KBM-7 (cell line): ENCODE data around the gene CLEC4F.

ENCODE experiments used
- DNase-seq: peaks from one replicate; pipeline ENCODE4 v3.0.0-alpha.2; 2015
- in situ Hi-C: fragments of 300-500 bp; cut with MboI; formaldehyde crosslinking; loops from 2 replicates; pipeline ENCODE4 v1.14.3; 2020; ENCODE audit warnings: low sequenced_read_pairs, low pct_unique_long_range_greater_than_20kb, mixed read lengths

CLEC4F gene, protein sequence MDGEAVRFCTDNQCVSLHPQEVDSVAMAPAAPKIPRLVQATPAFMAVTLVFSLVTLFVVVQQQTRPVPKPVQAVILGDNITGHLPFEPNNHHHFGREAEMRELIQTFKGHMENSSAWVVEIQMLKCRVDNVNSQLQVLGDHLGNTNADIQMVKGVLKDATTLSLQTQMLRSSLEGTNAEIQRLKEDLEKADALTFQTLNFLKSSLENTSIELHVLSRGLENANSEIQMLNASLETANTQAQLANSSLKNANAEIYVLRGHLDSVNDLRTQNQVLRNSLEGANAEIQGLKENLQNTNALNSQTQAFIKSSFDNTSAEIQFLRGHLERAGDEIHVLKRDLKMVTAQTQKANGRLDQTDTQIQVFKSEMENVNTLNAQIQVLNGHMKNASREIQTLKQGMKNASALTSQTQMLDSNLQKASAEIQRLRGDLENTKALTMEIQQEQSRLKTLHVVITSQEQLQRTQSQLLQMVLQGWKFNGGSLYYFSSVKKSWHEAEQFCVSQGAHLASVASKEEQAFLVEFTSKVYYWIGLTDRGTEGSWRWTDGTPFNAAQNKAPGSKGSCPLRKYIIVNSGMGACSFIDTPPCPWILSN

GRCh38 chr2:70820499-70820898 lies at the start of gene CLEC4F:
Gene CLEC4F (minus strand): TSS chr2:70820599. CDS start chr2:70820523, 76 bp downstream.
- DNase-seq, result no peak
- in situ Hi-C loops, result no loop called here

DNA sequence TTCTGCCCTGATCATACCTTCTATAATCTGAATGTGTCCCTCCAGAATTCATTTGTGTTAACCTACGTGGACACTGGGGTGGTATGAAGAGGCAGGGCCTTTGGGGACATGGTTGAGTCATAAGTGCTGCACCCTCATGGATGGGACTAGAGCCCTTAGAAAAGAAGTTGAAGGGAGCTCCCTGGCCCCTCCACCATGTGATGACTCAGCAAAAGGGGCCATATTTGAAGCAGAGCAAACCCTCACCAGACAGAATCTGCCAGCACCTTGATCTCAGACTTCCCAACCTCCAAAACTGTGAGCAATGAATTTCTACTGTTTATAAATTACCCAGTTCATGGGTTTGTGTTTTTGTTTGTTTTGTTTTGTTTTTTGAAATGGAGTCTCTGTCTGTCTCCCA lies 48.6 kb upstream of the CLEC4F start:
- no peak for DNase-seq
- in situ Hi-C loops, result no loop called here

DNA sequence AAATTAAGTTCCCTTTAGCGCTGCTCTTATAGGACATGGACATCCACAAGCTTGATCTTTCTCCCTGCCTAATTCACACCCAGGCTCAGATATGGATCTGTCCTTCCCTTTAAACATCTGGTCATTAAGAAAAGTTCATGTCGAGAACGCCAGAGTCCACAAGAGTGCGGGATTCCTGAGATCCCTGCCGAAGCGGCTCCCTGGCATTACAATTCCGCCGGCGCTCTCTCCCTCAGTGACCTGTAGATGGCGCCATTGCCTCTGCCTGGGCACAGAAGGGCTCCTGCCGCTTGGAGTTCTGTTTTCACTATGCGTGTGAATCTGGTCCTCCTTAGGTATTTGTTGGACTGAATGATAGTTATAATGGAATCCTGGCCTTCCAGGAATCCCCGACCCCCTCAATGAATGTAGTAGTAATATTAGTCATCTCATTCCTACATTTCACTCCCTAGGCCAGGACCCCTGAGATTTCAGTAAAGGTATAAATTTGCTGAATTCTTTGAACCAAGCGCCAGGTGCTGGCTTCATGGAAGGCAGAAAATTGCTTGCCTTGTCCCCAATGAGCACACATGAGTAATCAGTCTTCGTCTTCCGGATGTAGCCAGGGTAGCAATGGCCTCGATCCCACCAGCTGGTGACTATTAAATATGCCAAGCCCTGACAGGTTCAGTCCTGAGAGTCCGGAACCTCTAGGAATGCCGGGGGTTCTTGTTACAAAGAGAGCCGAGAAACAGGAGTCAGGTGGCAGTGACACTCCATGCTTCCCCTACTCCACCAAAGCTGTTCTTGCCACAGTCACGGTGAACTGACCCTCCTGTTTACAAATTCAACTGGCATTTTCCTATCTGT lies 41.6 kb upstream of the CLEC4F start:
- in situ Hi-C loops, result no loop called here
- DNase-seq, result peak; percentile 84

DNA sequence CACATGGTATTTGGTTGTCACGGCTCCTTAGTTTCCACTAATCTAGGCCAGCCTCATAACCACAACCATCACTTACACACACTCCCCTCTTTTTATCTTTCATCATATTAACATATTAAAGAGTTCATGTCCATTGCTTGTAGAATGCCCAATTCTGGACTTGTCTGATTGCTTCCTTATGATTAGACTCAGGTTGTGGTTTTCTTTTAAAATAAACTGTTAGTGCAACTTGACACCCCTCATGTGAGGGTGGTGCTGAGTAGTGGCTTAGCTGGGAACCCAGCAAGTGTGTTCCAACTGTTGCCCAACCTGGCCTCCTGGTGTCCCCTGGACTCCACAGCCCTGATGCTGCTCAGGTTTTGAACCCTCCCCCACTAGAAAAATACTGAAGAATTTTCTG lies 35.3 kb upstream of the CLEC4F start:
- DNase-seq, result peak; percentile 72
- in situ Hi-C loops, result no loop called here

DNA sequence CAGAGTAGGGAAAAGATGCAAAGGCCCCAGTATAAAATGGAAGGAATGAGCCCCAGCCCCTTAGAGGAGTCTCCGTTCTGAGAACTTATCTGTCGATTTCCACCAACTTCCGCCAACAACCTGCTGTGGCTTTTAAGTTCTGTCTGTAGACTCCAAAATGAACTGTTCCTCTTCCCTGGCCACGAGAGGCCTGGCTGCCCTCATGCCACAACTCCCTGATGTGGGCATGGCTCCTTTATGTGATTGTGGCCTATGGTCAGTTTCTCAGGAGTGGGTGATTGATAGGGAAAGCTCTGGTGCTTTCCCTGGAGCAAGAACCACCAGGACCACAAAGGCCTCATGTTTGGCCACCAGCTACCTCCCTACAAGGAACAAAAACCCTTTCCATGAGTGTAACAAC lies 34.0 kb upstream of the CLEC4F start:
- in situ Hi-C loops, result no loop called here
- peak; percentile 48 for DNase-seq

DNA sequence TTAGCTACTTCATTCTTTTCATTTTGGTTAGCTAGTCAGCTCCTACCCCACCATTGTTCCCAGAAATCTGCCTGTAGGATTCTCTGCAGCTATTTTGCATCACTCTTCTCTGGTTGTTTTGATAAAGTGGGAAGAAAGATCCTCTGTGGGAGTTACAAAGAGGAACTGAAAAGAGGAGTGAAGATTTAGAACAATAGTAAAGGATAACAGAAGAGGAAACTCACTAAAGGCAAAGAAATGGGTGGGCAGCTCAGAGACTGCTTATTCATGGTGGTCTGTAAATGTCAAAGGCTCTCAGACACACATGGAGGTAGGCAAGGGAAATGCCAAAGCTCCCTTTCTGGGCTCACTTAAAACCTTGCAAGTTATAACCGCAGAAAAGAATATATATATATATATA lies 32.4 kb upstream of the CLEC4F start:
- in situ Hi-C loops, result no loop called here
- DNase-seq, result peak; percentile 56

DNA sequence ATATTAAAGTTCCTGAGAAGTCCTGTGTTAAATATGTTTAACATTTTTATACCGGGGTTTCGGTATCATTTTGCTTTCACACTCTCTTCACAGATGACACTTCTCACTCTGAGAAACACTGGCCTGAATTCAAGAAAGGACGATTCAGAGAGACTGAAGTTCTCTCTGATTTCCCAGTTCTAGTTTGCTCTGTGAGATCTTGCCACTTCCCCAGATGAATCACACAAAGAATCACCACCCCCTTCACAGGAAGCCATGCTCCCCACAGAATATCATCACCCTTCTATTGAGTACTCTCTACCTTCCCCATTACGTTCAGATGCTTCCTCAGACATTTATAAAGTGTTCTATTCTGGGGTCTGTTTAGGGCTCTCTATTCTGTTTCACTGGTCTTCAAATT lies 31.3 kb upstream of the CLEC4F start:
- in situ Hi-C loops, result no loop called here
- peak; percentile 73 for DNase-seq

DNA sequence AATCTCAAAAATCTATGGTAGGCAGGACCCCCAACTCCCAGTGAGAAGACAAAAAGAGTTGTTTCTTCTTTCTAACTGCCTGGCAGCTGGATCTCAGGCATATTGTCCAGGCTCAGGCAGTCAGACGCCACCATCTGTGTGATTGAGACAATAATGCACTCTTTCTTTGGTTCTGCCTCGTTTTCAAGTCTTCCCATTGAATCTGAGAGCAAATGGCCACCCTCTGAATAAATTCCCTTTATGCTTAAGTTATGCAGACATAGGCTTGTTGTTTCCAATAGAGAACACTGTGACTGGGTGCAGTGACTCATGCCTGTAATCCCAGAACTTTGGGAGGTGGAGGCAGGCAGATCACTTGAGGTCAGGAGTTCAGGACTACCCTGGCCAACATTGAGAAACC lies 30.5 kb upstream of the CLEC4F start:
- in situ Hi-C loops, result no loop called here
- DNase-seq, result no peak

- in situ Hi-C loops, result no loop called here
Measured at GRCh38 chr2:70842401-70842800, 22.0 kb upstream of the CLEC4F start.

GRCh38 chr2:70837980-70838925 lies 17.9 kb upstream of the CLEC4F start:
- no peak for DNase-seq
- in situ Hi-C loops, result no loop called here

More at GRCh38 chr2:70842401-70842800, 22.0 kb upstream of the CLEC4F start:
- DNase-seq, result no peak

GRCh38 chr2:70835643-70836042 lies 15.2 kb upstream of the CLEC4F start, which contains the start of gene CD207:
Gene CD207 (minus strand): TSS chr2:70835816. CDS start chr2:70835776, 40 bp downstream.
- DNase-seq, result peak; percentile 63
- in situ Hi-C loops, result no loop called here

DNA sequence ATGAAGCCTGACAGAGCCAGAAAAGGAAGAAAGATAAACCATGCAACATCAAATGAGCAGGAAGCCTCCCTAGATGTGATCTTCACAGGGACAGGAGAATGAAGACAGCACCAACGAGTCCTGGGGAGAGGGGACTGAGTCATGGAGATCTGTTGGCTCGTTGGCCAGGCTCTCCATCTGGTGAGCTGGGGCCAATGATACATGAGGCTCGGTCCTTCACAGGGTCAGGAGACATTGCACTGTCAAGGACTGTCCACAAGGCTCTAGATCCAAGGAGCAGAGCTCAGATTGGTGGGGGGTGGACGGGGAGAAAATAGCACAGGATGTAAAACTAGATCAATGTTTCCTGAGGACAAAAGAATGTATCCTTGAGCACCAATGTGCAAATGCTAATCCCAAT lies 14.5 kb upstream of the CLEC4F start:
- no peak for DNase-seq
- in situ Hi-C loops, result no loop called here

- no peak for DNase-seq
- in situ Hi-C loops, result no loop called here
Measured at GRCh38 chr2:70834106-70834505, 13.7 kb upstream of the CLEC4F start.

- in situ Hi-C loops, result no loop called here
Measured at GRCh38 chr2:70833246-70833645, 12.8 kb upstream of the CLEC4F start.

GRCh38 chr2:70832386-70832785 lies 12.0 kb upstream of the CLEC4F start:
- in situ Hi-C loops, result no loop called here
- DNase-seq, result no peak

More at GRCh38 chr2:70833246-70833645, 12.8 kb upstream of the CLEC4F start:
- no peak for DNase-seq

DNA sequence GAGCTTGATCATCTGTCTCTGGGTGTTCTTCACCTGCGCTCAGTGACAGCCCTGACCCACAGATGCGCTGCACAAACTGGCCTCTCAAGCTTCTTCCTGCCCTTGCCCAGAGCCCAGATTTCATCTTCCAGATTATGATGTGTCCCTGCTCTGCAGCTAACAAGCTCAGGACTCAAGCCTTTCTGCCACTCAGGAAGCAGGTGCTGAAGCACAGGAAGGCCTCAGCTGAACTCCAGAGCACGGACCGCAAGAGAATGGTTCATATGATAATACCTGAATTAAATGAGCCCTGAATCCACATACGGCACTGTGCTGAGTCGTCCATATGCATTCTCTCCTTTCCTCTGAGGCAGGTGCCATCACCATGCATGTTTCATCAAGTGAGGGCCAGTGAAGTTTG lies 11.5 kb upstream of the CLEC4F start:
- in situ Hi-C loops, result no loop called here
- DNase-seq, result no peak

GRCh38 chr2:70830366-70830765 lies 10.0 kb upstream of the CLEC4F start:
- no peak for DNase-seq
- in situ Hi-C loops, result no loop called here

DNA sequence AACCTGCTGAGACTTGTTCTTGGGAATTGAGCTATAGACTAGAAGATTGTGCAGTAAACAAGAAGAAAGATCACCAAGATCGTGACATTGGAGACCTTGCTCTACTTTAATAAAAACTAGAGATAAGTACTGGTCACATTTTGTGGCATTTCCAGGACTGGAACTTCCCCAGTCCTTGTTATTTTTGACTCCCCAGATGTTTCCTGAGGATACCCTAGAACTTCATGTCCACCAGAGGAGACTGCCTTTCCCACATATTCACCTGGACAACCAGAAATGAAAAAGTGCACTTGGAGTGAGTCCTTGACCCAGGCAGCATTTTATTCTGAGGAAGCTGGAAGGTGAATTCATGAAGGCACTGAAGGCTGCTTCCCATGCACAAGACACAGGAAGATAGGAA lies 9.5 kb upstream of the CLEC4F start:
- in situ Hi-C loops, result no loop called here
- no peak for DNase-seq
